Fibroblast of pulmonary artery (primary cell): Measurements from ENCODE around the gene LRP8.

Experiments used
- DNase-seq: peaks from one replicate; pipeline ENCODE4 v3.0.0-alpha.2; 2010; ENCODE audit warnings: low read depth
- H3K4me3 ChIP-seq: replicated peaks from 2 replicates; pipeline ENCODE4 v1.5.1; 2011; ENCODE audit warnings: low read depth, mild to moderate bottlenecking, control low read depth, low read length, moderate library complexity
- TF ChIP-seq, protein P1 (sequence below): IDR thresholded peaks from 2 replicates; pipeline ENCODE4 v1.5.1; 2011; ENCODE audit warnings: mild to moderate bottlenecking, control low read depth, low read length, inconsistent platforms; ENCODE audit errors: missing control alignments

Gene LRP8

DNA sequence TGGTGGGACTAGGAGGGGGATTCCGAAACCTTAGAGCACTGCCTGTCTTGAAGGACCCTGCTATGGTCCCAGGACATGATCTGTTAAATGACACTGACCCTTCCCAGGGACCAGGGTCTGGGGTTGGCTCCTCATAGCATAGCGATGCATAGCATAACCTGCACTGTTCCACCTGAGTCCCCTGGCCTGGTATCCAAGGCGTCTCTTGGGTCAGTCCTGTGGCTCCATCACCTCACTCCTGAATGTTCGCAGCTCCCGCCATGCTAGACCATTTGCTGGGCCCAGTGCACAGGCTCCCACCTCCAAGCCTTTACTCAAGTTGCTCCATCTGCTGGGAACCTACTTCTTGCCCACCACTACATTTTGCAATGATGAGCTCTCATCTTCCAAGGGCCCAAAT lies 50.5 kb downstream of the LRP8 start:
- no peak for DNase-seq
- TF ChIP-seq, protein P1, sequence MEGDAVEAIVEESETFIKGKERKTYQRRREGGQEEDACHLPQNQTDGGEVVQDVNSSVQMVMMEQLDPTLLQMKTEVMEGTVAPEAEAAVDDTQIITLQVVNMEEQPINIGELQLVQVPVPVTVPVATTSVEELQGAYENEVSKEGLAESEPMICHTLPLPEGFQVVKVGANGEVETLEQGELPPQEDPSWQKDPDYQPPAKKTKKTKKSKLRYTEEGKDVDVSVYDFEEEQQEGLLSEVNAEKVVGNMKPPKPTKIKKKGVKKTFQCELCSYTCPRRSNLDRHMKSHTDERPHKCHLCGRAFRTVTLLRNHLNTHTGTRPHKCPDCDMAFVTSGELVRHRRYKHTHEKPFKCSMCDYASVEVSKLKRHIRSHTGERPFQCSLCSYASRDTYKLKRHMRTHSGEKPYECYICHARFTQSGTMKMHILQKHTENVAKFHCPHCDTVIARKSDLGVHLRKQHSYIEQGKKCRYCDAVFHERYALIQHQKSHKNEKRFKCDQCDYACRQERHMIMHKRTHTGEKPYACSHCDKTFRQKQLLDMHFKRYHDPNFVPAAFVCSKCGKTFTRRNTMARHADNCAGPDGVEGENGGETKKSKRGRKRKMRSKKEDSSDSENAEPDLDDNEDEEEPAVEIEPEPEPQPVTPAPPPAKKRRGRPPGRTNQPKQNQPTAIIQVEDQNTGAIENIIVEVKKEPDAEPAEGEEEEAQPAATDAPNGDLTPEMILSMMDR, result no peak
- no peak overlapping the region for H3K4me3 ChIP-seq

GRCh38 chr1:53276902-53277281 lies 51.0 kb downstream of the LRP8 start:
- H3K4me3 ChIP-seq, result no peak overlapping the region
- no peak for DNase-seq
- TF ChIP-seq, protein P1, result no peak

DNA sequence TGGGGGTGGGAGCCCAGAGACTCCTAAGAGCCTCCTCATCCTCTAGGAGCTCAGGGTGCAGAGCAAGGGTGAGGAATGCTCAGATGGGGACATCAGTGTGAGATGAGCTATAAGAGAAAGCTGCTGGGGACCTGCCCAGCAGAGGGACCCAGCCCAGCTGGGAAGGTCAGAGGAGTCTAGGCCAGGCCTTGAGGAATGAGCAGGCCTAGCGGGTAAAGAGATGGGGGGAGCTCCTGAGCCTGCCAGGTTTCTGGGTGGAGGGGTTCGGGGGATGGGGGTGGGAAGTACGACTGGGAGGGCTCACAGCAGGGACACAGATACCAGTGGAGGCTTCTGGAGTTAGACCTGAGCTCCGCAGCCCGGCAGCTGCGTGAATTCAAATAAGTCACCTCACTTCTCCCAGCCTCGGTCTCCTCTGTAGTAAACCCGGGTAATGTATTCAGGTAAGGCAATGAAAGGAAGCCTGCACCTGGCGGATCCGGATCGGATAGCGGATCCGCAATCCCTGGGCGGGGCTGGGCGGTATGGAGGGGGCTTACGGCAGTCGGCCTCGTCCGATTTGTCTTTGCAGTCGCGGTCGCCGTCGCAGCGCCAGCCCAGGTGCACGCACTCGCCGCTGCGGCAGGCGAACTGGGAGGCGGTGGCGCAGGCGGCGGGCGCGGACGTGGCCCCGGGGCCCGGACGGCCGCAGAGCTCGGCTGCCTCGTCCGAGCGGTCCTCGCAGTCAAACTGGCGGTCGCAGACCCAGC lies 51.5 kb downstream of the LRP8 start:
- no peak for DNase-seq
- H3K4me3 ChIP-seq, result no peak overlapping the region
- TF ChIP-seq, protein P1, result no peak

GRCh38 chr1:53275566-53275965 lies 52.3 kb downstream of the LRP8 start:
- TF ChIP-seq, protein P1, result no peak
- H3K4me3 ChIP-seq, result no peak overlapping the region
- no peak for DNase-seq

DNA sequence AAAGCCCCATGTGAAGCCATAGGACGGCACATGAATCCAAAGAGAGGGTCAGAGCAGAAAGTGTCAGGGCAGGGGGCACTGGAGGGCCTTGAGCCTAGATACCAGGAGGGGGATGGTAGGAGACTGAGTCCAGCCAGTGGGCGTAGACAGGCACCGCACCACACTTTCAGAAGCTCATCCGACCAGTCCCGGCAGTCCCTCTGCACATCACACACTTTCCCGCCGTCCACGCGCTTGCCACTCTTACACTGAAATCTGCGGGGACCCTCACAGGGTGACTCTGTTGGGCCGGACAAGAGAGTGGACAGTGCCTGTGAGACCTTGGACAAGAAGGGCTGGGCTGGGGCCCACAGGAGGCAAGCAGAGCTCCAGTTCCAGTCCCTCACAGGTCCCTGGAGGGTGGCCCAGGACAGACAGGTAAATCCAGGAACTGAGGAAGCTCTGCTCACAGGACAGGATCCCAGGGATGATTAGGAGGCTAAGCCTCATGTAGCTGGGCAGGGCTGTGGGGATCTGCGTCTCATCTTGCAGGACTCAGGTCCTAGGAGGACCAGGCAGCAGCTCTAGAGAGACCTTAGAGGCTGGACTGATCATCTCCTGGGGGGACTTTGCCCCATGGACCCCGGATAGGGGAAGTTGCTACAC lies 53.2 kb downstream of the LRP8 start:
- TF ChIP-seq, protein P1, result no peak
- H3K4me3 ChIP-seq, result no peak overlapping the region
- no peak for DNase-seq

GRCh38 chr1:53274026-53274425 lies 53.8 kb downstream of the LRP8 start:
- no peak for DNase-seq
- TF ChIP-seq, protein P1, result no peak
- no peak overlapping the region for H3K4me3 ChIP-seq

- no peak for DNase-seq
- no peak overlapping the region for H3K4me3 ChIP-seq
- TF ChIP-seq, protein P1, result no peak
Measured at GRCh38 chr1:53273526-53273925, 54.3 kb downstream of the LRP8 start.
